NCI-H774 (cell line): Measurements from ENCODE around the gene MBOAT2.

Source experiments
- DNase-seq: peaks from one replicate; lab custom pipeline; 2025; lab: John Stamatoyannopoulos, UW

MBOAT2 gene

DNA sequence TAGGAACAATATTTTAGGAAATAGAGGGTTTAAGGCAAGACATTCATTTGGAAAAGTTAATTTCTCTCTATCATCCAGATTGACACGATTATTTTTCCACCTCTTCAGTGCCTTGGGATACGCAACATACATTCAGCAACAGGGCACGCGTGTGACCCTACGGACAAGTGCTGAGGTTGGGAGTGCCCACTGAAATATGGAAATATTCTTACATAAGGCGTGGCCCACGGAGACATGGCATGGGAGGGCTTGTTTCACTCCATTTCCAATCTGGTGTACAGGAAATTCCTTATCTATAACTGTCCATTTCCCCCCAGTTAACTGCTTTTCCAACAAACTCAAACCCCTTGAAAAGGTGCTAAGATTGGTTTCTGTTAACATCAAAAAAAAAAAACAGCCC, 145.2 kb downstream of the MBOAT2 start:
- no peak for DNase-seq

DNA sequence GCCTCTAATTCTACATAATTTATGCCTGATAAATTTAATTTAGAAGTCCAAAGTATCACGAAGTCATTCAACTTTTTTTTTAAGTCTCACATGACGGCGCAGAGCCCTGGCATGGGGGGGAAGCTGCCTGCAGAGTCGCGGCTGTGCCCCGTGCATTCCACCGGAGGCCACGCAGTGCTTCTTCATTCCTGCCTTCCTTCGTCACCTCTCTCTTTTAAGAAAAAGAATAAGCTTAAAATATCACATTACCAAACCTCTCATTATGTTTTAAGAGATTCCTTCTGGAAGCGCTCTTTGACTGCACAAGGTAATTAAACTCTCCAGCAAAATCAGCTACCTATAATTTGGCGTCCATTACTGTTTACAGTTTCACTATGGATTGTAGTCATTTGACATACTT, 145.8 kb downstream of the MBOAT2 start:
- no peak for DNase-seq

DNA sequence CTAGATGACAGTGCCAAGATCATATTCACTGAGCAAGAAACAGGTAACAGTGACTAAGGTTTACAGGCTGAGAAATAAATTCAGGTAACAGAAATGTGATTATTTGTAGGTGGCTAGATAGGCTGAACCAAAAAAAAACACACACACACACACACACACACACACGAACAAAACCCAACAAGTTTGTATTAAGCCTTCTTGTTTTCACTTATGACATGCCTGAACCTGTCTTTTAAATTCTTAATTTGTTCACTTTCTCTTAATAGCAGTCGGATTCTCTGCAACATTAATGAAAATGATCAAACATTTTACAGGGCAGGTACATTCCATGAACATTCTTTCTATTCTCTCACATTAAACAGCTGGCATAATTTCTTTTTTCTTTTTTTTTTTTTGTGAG, 147.3 kb downstream of the MBOAT2 start:
- DNase-seq, result no peak

DNA sequence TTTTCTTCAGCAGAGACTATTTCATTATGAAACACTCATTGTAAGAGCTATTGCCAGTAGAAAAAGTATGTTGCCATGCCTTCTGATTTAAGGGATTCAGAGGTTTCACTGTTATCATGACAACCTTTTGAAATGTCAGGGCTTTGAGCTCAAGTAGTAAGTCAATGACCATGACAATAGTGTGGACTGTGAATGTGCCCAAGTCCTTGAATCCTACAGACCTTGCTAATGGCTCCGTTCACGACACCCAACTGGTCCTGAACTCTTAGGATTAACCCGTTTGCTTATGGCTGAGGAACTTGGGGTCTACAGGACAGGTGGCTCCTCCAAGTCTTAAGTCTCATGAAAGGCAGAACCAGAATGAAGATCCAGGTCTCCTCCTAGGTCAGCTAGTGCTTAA, 148.5 kb downstream of the MBOAT2 start:
- no peak for DNase-seq

DNA sequence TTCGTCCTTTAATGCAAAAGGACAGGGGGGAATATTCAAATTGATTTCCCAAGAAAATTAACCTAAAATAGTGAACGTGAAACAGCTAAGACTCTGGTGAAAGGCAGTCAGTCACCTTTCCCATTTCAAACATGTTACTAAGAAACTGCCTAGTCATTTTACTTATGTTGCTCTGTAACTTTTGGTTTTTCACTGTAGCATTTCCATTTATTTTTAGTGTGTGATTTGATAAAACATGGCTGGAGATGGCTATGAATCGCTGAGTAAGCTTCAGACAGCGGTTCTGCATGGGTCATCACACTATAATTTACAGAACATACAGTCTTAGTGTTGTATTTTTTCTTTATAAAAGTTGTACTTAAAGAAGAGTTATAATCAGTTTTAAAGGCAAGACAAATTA, 150.1 kb downstream of the MBOAT2 start:
- DNase-seq, result no peak

DNA sequence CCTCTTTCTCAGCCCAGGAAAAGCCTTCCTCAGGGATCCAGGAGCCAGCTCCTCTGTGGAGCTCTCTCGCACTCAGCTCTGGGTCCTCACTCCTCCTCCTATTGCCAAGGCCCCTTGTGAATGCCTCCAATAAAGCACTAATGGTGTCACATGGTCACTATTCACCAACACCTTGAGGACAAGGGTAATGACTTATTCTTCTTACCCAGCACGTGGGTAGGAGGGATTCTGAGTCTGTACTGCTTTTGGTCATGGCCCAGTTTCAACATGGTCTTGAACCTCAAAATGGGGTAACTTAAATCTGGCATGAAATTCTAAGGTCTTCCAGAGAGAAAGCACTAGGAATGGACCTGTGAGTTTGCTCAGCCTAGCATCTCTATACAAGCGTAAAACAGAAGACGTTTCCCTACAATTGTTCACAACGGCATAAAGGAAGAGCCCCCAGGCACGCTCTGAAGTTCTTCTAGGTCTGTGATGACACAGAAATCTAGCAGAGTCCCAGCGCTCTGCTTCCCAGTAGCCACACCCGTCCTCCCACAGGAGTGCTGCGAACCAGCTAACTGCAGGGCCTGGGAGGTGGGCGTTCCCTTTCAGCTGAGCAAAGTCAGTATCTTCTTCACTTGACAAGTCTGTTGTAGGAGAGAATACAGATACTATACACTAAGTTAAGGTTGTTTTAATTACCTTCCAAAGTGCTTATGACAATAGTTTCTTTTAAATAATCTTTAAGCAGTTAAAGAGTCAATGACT, 151.5 kb downstream of the MBOAT2 start:
- no peak for DNase-seq

DNA sequence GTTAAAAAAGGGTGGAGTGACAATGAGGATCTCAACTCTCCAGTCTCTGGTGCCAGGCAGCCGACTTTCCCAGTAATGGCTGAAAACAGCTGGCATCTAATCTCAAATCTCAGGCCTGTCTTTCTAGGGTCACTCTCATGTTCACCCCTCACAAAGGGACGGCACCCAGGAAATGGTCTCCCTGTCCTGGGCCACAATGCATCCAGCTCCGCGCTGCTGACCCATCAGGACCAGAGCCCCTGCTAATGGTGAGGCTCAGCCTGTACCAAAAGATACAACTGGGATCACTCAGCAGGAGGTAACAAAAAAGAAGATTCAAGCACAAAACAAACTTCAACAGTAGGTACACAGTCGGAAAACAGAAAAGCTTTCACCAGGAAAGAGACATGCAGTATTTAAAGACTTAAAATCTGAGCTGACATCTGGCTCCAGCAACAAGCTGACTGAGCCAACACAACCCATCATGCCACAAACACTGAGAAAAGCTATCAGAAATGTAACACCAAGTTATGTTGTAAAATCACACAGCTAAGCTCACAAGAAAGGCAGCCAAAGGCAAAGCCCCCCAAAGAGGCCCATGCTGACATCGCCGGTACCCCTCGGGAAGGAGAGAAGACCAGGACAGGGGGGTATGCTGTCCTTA, 152.5 kb downstream of the MBOAT2 start:
- DNase-seq, result no peak

DNA sequence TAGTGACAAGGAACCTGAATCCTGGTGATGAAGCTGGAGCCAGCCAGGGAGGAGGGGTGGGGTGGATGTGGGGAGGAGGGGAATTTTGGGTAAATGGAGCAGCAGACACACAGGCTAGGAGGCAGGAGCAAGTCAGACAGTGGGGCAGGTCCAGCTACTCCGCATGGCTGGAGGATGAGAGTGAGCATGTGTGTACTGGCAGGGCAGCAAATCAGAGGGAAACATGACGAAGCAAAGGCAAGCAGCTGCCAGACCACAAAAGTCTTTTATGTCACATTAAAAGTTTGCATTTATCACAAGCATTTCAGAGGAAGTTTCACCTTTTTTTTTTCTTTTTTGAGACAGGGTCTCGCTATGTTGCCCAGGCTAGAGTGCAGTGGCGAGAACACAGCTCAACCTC, 154.2 kb downstream of the MBOAT2 start:
- no peak for DNase-seq

DNA sequence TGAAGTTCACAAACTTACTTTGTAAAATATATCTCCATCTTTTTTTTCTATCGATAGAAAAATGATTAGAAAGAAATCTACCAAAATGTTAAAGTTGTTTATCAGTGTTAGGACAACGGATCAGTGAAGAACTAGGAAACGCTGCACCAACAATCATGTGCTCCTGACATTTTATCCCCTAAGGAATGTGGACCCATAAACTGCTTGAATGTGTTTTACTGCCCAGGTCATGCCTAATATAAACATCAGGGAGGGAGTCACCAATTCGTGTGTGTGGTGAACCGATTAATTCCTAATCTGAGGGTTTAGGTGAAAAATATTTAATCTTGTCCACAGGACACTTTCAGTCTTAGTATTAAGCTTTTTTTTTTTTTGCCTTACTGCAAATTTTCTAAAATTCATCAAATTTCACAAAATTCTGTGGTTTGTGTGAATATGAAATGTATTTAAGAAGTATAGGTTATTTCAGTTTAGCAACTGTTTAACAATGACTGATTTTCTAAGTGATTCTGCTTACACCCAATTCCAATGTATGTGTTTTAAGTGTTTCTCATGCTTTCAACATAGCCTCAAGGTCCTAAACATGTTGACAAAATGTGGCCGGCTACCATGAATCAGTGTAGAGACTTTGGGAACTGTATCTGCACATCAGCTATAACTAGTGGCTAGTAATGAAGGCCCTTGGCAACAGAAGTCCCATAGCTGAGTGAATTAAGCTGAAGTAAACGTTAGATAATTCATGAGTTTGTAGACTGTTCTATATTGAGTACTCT, 155.0 kb downstream of the MBOAT2 start:
- DNase-seq, result no peak

DNA sequence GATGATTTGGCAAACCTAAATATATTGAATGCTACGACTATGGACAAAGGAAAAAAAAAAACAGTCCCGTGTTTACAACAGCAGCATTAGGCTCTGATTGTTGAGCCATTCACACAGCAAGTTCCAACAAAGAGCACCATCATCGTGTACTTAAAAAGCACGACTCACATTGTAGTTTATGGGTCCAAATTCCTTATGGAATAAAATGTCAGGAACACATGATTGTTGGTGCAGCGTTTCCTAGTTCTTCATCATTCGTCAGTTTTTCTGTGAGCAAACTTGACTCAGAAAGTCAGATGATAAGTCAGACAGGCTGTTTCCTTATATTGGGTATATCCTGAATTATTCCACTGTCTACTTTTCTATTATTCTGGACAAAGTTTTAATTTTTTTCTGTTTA, 156.1 kb downstream of the MBOAT2 start:
- no peak for DNase-seq

DNA sequence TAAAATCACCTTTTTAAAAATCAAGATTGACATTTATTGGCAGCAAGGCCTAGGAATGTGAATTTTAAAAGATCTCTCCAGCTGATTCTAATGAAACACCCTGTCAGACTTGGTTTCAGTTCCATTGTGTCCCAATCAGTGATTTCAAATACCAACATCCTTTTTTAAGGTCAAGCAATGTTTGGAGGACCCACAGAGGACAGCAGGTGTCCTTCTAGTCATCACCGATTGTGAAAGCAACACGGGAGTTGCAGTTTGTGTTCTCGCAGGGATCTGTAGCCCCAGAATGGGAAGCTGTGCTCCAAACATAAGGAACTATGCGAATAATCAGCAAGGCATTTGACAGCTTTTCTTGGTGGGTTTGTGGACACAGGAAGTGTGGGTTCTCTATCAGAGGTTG, 161.6 kb downstream of the MBOAT2 start:
- no peak for DNase-seq

DNA sequence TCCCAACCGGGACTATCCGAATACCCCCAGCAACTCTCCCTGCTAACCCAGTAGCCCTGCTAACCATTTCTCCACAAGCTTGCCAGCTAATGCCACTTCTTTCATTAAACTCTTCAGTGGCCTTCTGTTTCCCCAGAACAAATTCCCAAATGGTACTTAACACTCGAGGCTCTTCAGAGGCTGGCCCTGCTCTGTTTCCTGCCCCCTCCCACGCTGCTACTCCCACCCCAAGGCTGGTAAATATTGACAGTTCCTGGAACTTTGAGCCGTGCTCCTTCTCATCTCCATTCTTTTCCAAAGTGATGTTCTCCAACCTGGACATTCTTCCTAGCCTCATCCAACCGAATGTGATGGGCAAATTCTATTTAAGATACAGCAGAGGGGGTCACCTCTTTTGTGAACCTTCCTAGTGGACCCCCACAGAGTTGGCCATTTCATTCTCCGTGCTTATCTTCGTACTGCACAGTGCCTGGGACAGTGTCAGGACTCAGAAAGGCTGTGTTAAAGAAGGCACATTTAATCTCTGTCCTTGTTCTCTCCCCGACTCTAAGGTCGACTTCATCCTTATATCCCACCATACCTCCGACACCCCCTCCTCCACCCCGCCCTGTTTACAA, 162.9 kb downstream of the MBOAT2 start:
- no peak for DNase-seq

DNA sequence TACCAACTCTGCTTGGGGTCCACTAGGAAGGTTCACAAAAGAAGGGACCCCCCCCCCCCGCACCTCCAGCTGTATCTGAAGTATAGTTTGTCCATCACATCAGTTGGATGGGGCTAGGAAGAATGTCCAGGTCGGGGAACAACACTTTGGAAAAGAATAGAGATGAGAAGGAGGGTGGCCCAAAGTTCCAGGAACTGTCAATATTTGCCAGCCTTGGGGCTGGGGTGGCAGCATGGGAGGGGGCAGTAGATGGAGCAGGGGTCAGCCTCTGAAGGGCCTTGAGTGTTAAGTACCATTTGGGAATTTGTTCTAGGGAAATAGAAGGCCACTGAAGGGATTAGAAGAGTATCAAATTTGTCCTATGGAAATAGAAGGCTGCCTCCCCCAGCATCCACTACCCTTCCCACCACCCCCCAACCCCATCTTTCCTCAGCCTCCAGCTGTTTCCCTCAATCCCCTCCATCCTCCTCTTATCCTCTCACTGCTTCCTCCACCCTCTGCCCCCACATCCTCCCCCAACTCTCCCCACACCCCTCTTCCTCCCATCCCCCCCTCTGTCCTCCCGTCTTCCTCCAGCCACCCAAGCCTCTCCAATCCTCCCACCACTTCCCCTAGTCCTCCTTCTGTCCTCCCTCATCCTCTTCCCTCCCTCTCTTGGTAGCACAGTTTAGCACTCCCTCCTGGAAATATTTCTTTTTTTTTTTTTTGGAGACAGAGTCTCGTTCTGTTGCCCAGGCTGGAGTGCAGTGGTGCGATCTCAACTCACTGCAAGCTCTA, 164.1 kb downstream of the MBOAT2 start:
- DNase-seq, result no peak

DNA sequence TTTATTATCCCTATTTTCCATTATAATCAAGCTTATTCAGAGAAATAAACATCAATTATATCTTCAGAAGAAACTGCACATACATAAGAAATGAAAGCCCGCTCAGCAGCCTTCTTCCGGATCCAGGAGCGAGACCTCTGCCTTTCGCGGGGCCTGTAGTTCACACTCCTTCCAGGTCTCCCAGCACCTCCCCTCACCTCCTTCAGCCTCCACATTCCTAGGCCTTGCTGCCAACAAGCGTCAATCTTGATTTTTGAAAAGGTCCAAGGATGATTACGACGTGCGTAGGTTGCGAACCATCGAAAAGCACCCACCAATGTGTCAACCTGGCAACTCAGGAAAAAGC, 165.7 kb downstream of the MBOAT2 start:
- DNase-seq, result no peak

DNA sequence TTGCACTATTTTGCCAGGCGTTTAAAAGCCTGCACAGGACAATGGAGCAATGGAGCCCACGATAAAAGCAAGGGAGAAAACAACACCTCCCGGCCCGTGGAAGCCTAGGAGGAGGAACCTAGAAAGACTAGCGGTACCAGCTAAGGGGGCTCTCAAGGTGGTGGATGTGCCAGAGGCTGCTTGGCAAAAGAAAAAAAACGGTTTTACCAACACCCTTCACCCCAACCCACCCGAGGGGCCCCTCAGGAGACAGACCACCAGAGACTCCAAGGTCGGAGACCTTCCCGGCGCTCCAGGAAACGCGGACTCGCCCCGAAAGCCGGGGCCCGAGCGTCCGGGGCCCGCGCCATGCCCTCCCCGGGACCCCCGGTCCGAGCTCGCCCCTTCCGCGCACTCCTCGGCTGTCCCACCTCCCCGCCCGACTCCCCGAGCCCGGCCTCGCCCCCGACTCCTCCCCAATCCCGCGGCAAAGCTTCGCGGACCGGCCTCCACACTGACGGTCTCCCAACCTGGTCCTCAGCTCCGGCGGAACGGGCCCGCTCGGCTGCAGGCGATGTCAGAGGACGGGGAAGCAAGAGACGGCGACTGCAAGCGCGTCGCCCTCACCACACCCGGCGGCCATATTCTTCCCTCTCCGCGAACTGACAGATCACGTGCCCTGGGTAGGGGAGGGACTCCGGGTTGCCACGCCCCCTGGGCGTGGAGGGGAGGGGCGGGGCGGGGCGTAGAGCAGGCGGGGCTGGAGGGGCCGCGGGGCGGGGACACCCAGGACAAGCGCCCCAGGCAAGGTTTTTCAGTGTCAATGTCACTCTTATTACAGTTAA, 166.3 kb downstream of the MBOAT2 start, which contains the start of gene KIDINS220:
Gene KIDINS220, minus strand, starts transcription at position 643 of the 824 bp plus-strand sequence. CDS start 10,520 bp downstream, outside the sequence.
- peak; percentile 76 for DNase-seq

DNA sequence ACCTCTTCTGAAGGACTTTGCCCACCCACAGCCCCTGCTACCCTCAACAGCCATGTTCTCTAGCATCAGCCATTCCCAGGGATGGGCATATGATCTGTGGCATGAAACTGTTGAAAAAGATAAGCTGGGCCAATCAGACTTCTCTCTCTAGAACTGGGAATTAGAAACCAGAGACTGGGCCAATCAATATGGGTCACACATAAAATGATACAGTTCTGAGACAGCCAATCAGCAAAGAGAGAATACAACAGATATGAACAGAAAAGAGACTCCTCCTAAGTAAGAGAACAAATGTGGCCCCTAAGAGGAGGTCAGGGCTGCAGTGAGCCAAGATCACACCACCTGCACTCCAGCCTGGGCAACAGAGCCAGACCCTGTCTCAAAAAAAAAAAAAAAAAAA, 168.2 kb downstream of the MBOAT2 start:
- no peak for DNase-seq

DNA sequence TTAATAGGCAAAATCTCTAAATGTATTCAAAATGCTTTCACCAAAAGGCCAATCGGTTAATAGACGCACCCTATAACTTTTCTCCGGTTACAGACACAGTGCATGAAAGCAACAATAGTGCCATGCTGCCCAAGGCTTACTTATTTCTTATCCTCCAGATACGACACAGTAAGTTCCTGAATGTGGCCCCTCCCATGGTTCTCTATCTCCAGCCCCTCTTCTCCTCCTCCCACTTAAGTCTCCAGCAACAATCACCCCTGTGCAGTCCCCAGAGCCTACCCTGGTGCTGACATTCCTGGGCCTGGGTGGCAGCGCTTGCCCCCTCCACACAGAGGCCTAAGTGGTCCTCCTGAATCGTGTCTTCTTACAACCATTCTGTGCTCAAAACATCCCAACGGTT, 169.6 kb downstream of the MBOAT2 start:
- no peak for DNase-seq

DNA sequence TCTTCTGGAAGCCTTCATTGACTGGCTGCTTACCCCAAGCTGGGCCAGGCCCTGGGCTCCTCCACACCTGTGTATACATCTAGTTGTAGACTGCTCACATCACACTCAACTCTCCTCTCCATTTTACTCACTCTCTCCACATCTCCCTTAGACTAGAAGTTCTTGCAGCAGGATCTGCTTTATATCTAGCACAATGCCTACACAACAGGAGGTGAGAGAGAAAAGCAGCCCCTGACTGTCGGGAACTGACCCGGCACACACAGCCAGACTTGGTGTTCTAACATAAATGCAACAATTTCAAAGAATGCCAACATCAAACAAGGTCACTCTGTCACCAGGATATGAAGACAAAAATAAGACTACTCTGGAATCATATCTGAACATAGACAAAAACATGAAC, 172.0 kb downstream of the MBOAT2 start:
- DNase-seq, result no peak

DNA sequence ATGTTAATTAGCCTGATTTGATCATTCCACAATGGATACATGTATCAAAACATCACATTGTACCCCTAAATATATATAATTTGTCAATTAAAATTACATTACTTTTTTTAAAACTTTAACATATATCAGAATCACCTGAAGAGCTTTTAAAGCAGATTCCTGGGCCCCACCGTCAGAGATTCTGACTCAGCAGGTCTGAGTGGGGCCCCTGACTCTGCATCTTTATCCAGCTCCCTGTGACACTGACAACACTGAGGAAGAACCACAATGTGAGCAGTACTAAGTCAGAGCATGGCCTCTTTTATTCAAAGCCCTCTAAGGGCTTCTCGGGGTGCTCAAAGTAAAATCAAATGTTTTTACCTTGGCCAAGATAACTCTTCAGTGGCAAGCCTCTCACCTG, 175.8 kb downstream of the MBOAT2 start:
- no peak for DNase-seq

DNA sequence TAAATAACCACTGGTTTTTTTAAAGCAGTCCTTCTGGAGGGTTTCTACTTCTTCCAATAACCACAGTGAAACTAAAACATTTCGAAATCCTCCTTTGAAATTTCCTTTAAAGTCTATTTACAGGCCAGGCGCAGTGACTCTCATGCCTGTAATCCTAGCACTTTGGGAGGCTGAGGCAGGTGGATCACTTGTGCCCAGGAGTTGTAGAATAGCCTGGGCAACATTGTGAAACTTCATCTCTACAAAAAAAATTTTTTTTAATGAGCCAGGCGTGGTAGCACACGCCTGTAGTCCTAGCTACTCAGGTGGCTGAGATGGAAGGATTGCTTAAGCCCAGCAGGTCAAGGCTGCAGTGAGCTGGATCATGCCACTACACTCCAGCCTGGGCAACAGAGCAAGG, 181.3 kb downstream of the MBOAT2 start:
- no peak for DNase-seq
